ENCODE results near the gene TMEM184B. TPM values are rescaled to one million over a fixed set of nuclear protein-coding genes. Genes with fewer than 3 reads are reported as not detected.

TMEM184B gene
- total RNA-seq, 1 donor from 2014 or later = 42.6 TPM

DNA sequence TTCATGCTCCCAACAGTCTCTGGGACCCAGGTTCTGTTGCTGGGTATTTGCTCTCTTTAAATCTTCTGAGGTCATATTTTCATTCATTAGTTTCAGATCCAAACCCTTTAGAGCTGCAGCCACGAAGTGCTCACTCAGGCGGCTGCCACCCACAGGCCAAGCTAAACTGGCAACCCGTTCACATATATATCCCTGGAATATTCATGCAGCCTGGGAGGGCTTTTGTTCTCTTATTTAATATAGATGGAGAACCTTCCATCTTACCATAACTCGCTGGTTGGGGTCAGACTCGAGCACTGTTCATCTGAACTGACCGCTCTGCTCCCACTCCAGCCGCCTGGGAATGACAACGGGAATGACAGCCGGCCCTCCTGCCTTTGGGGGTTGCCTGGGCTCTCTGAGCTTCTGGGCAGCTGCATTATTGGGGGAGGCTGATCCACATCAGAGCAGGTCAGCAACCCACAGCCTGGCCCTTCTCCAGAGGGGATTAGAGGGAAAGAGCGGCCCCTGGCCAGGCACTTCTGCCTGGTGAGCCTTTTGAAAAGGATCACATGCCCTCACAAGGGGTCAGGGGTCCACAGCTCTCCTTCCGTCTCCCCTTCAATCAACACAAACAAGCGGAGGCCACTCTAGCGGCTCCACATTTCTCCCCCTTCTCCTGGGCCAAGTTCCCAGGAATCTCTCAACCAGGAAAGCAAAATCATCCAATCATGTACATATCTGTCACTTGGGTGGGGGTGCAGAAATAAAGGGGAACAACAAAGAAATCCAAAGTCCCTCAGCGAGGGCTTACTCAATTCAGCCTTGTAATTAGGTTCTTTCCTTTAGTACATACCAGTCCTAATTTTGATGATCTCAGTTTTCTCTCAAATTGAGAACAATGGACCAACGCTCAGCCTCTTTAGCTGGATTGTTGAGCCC, 11.8 kb downstream of the TMEM184B start:
- no peak for DNase-seq (ENCODE audit: low read depth)
- peaks cover 2% of the 10 kb centered on the region for H3K36me3 ChIP-seq (ENCODE audit: control insufficient read depth, insufficient read depth, low read length)
- no peak overlapping the region for H3K4me3 ChIP-seq (ENCODE audit: low read depth, low read length)
- no peaks in the 10 kb centered on the region for H3K27me3 ChIP-seq (ENCODE audit: control insufficient read depth, insufficient read depth, low read length)
- TF ChIP-seq CTCF (IDR thresholded peaks at IDR 0.05; ENCODE audit: insufficient read depth, low read length, poor library complexity, severe bottlenecking) = no peak

DNA sequence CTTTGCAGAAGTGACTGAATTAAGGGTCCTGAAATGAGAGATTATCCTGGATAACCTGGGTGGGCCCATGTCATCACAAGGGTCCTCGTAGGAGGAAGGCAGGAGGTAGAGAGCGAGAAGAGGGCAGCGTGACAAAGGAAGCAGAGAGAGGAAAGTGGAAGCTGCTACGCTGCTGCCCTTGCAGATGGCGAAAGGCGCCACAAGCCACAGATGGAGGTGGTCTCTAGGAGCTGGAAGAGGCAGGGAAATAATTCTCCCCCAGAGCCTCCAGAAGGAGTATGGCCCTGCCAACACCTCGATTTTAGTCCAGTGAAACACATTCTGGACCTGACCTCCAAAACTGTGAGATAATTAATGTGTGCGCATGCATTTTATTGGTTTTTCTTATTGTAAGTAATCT, 13.4 kb downstream of the TMEM184B start:
- TF ChIP-seq CTCF (IDR thresholded peaks at IDR 0.05; ENCODE audit: insufficient read depth, low read length, poor library complexity, severe bottlenecking) = no peak
- no peaks in the 10 kb centered on the region for H3K36me3 ChIP-seq (ENCODE audit: control insufficient read depth, insufficient read depth, low read length)
- H3K4me3 ChIP-seq (ENCODE audit: low read depth, low read length) = no peak overlapping the region
- H3K27me3 ChIP-seq (ENCODE audit: control insufficient read depth, insufficient read depth, low read length) = no peaks in the 10 kb centered on the region
- DNase-seq (ENCODE audit: low read depth) = no peak

- no peak for TF ChIP-seq CTCF (IDR thresholded peaks at IDR 0.05; ENCODE audit: insufficient read depth, low read length, poor library complexity, severe bottlenecking)
- Histone ChIP-seq H3K36me3 (ENCODE audit: control insufficient read depth, insufficient read depth, low read length) (no peaks in the 10 kb centered on the region), H3K27me3 (ENCODE audit: control insufficient read depth, insufficient read depth, low read length) (no peaks in the 10 kb centered on the region), H3K4me3 (ENCODE audit: low read depth, low read length) (no peak overlapping the region)
- DNase-seq (ENCODE audit: low read depth) = no peak
Measured at GRCh38 chr22:38258895-38259294, 13.9 kb downstream of the TMEM184B start.

- H3K36me3 ChIP-seq (ENCODE audit: control insufficient read depth, insufficient read depth, low read length) = no peaks in the 10 kb centered on the region
- no peak overlapping the region for H3K4me3 ChIP-seq (ENCODE audit: low read depth, low read length)
- no peaks in the 10 kb centered on the region for H3K27me3 ChIP-seq (ENCODE audit: control insufficient read depth, insufficient read depth, low read length)
- no peak for TF ChIP-seq CTCF (IDR thresholded peaks at IDR 0.05; ENCODE audit: insufficient read depth, low read length, poor library complexity, severe bottlenecking)
- no peak for DNase-seq (ENCODE audit: low read depth)
Measured at GRCh38 chr22:38257650-38258250, 15.1 kb downstream of the TMEM184B start.

GRCh38 chr22:38257181-38257580, 15.6 kb downstream of the TMEM184B start:
- Histone ChIP-seq H3K36me3 (ENCODE audit: control insufficient read depth, insufficient read depth, low read length) (no peaks in the 10 kb centered on the region), H3K4me3 (ENCODE audit: low read depth, low read length) (no peak overlapping the region)

More at GRCh38 chr22:38257181-38257580, 15.6 kb downstream of the TMEM184B start:
- DNase-seq (ENCODE audit: low read depth) = no peak
- no peak for TF ChIP-seq CTCF (IDR thresholded peaks at IDR 0.05; ENCODE audit: insufficient read depth, low read length, poor library complexity, severe bottlenecking)
- no peaks in the 10 kb centered on the region for H3K27me3 ChIP-seq (ENCODE audit: control insufficient read depth, insufficient read depth, low read length)
